ENCODE results near the gene ARHGDIB. TPM values are rescaled to one million over a fixed set of nuclear protein-coding genes. Genes with fewer than 3 reads are reported as not detected.

Gene ARHGDIB
- total RNA-seq, 1 donor from 2014 or later, result 19.0 TPM

DNA sequence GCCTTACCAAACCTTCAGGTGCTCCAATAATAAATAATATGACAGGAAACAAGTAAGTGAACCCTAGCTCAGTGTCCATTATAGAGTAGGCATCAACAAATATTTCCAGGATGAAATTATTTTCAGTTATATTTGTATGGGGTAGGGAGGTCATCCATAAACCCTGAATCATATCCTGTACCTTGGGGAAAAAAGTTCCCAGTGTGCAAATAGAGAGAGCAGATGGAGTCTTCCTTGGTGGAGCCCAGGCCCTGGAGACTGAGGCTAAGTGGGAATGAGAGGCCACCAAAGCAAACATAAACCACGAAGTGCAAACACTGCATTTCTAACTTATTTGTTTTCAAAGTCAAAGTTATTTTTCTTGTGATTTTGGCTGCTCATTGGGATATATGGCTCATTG is 14.5 kb downstream of the ARHGDIB start:
- Histone ChIP-seq H3K4me3 (ENCODE audit: insufficient read depth, low read depth, low read length) (no peak overlapping the region), H3K9me3 (ENCODE audit: insufficient read depth, low read depth, low read length) (no peaks in the 10 kb centered on the region), H2AFZ (ENCODE audit: low read depth, low read length) (no peak overlapping the region), H3K79me2 (ENCODE audit: insufficient read depth, low read length) (no peaks in the 10 kb centered on the region), H3K4me2 (ENCODE audit: low read length) (no peak overlapping the region), H4K20me1 (ENCODE audit: insufficient read depth, low read length) (no peaks in the 10 kb centered on the region), H3K9ac (ENCODE audit: low read length) (no peak overlapping the region), H3K27me3 (ENCODE audit: insufficient read depth, low read length) (no peaks in the 10 kb centered on the region), H3K4me1 (ENCODE audit: insufficient read depth, low read length) (peaks cover 23% of the 10 kb centered on the region), H3K36me3 (ENCODE audit: insufficient read depth, low read length) (no peaks in the 10 kb centered on the region), H3K27ac (ENCODE audit: low read depth, low read length) (no peak overlapping the region)
- no peak for FAIRE-seq
- peaks cover 13% of the 10 kb centered on the region for H3K36me3 Mint-ChIP-seq (ENCODE audit: low read depth, unreplicated experiment)
- H3K4me1 Mint-ChIP-seq (ENCODE audit: low read depth, unreplicated experiment), result peaks cover 39% of the 10 kb centered on the region
- no peak overlapping the region for H3K27ac Mint-ChIP-seq (ENCODE audit: unreplicated experiment)
- DNase-seq (ENCODE audit: low read depth), result no peak
- TF ChIP-seq EZH2 (IDR thresholded peaks at IDR 0.05; ENCODE audit: insufficient read depth, low read length), result no peak
- TF ChIP-seq, protein P1, sequence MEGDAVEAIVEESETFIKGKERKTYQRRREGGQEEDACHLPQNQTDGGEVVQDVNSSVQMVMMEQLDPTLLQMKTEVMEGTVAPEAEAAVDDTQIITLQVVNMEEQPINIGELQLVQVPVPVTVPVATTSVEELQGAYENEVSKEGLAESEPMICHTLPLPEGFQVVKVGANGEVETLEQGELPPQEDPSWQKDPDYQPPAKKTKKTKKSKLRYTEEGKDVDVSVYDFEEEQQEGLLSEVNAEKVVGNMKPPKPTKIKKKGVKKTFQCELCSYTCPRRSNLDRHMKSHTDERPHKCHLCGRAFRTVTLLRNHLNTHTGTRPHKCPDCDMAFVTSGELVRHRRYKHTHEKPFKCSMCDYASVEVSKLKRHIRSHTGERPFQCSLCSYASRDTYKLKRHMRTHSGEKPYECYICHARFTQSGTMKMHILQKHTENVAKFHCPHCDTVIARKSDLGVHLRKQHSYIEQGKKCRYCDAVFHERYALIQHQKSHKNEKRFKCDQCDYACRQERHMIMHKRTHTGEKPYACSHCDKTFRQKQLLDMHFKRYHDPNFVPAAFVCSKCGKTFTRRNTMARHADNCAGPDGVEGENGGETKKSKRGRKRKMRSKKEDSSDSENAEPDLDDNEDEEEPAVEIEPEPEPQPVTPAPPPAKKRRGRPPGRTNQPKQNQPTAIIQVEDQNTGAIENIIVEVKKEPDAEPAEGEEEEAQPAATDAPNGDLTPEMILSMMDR (IDR thresholded peaks at IDR 0.05; ENCODE audit: insufficient read depth, low read depth, low read length), result no peak
- H3K9me3 Mint-ChIP-seq (ENCODE audit: unreplicated experiment), result peaks cover 3% of the 10 kb centered on the region
- H3K27me3 Mint-ChIP-seq (ENCODE audit: low read depth, unreplicated experiment), result no peaks in the 10 kb centered on the region
- no peak overlapping the region for H3K4me3 Mint-ChIP-seq (ENCODE audit: unreplicated experiment)

DNA sequence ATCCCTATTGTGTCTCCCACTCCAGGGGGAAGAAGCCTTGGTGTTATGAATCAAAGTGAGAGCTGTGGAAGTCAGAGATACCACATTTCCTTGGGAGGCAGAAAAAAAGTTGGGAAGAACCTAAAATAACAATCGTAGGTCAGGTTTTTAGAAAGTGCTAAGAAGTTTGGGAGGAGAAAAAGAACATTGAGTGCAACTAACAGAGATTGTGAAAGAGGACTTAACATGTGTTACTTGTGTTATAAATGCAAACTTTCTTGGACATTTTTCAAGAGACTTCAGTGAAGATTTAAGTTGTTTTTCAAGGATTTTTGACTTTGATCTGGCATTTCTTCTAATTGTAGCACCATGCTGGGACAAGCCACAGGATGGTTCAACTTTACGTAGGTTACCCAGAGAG is 15.2 kb downstream of the ARHGDIB start:
- Histone ChIP-seq H2AFZ (ENCODE audit: low read depth, low read length) (no peak overlapping the region), H3K27ac (ENCODE audit: low read depth, low read length) (no peak overlapping the region), H4K20me1 (ENCODE audit: insufficient read depth, low read length) (no peaks in the 10 kb centered on the region), H3K27me3 (ENCODE audit: insufficient read depth, low read length) (no peaks in the 10 kb centered on the region), H3K9me3 (ENCODE audit: insufficient read depth, low read depth, low read length) (no peaks in the 10 kb centered on the region), H3K36me3 (ENCODE audit: insufficient read depth, low read length) (no peaks in the 10 kb centered on the region), H3K79me2 (ENCODE audit: insufficient read depth, low read length) (no peaks in the 10 kb centered on the region), H3K4me3 (ENCODE audit: insufficient read depth, low read depth, low read length) (no peak overlapping the region), H3K4me2 (ENCODE audit: low read length) (no peak overlapping the region), H3K9ac (ENCODE audit: low read length) (no peak overlapping the region), H3K4me1 (ENCODE audit: insufficient read depth, low read length) (peaks cover 18% of the 10 kb centered on the region)
- H3K4me1 Mint-ChIP-seq (ENCODE audit: low read depth, unreplicated experiment), result peaks cover 32% of the 10 kb centered on the region
- no peak for TF ChIP-seq EZH2 (IDR thresholded peaks at IDR 0.05; ENCODE audit: insufficient read depth, low read length)
- TF ChIP-seq, protein P1 (IDR thresholded peaks at IDR 0.05; ENCODE audit: insufficient read depth, low read depth, low read length), result no peak
- no peaks in the 10 kb centered on the region for H3K27me3 Mint-ChIP-seq (ENCODE audit: low read depth, unreplicated experiment)
- FAIRE-seq, result no peak
- no peak overlapping the region for H3K4me3 Mint-ChIP-seq (ENCODE audit: unreplicated experiment)
- no peak overlapping the region for H3K27ac Mint-ChIP-seq (ENCODE audit: unreplicated experiment)
- peaks cover 13% of the 10 kb centered on the region for H3K36me3 Mint-ChIP-seq (ENCODE audit: low read depth, unreplicated experiment)
- no peak for DNase-seq (ENCODE audit: low read depth)
- peaks cover 3% of the 10 kb centered on the region for H3K9me3 Mint-ChIP-seq (ENCODE audit: unreplicated experiment)

DNA sequence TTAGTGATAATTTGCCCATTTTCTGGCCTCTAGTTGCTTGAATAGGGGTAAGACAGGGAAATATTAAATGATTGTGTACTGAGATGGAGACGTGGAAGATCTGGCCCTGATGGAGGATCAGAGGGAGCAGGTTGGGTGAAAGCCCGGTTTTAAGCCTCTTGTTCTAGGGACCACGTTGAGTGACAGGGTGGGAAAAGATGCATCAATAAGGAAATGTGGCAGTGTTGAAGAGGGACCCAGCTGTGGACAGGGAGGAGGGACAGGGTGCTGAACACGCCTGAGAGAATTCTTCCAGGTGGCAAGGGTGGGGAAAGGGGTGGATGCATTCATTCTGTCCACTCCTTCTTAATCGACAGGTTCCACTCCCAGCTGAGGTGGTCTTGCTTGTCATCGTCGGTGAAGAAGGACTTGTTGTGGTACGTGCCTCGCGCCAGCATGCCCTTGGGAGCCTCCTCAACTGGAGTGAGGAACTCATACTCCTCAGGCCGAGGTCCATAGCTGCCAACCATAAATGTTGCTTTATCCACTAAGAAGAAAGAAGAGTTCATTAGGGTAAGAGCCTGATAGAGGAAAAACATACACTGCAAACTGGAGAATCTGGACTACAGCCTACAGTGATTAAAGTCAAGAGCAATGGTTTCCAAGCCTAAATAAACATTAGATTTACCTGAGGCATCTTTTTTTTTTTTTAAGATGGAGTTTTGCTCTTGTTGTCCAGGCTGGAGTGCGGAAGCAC is 19.0 kb downstream of the ARHGDIB start:
- Histone ChIP-seq H3K27me3 (ENCODE audit: insufficient read depth, low read length) (no peaks in the 10 kb centered on the region), H3K79me2 (ENCODE audit: insufficient read depth, low read length) (no peaks in the 10 kb centered on the region), H2AFZ (ENCODE audit: low read depth, low read length) (no peak overlapping the region), H4K20me1 (ENCODE audit: insufficient read depth, low read length) (no peaks in the 10 kb centered on the region), H3K4me2 (ENCODE audit: low read length) (no peak overlapping the region), H3K36me3 (ENCODE audit: insufficient read depth, low read length) (no peaks in the 10 kb centered on the region), H3K9ac (ENCODE audit: low read length) (no peak overlapping the region), H3K9me3 (ENCODE audit: insufficient read depth, low read depth, low read length) (no peaks in the 10 kb centered on the region), H3K4me1 (ENCODE audit: insufficient read depth, low read length) (no peaks in the 10 kb centered on the region), H3K27ac (ENCODE audit: low read depth, low read length) (no peak overlapping the region), H3K4me3 (ENCODE audit: insufficient read depth, low read depth, low read length) (no peak overlapping the region)
- H3K4me1 Mint-ChIP-seq (ENCODE audit: low read depth, unreplicated experiment), result peaks cover under 1% of the 10 kb centered on the region
- no peak for DNase-seq (ENCODE audit: low read depth)
- no peak for FAIRE-seq
- peaks cover 3% of the 10 kb centered on the region for H3K9me3 Mint-ChIP-seq (ENCODE audit: unreplicated experiment)
- no peaks in the 10 kb centered on the region for H3K27me3 Mint-ChIP-seq (ENCODE audit: low read depth, unreplicated experiment)
- H3K4me3 Mint-ChIP-seq (ENCODE audit: unreplicated experiment), result no peak overlapping the region
- H3K36me3 Mint-ChIP-seq (ENCODE audit: low read depth, unreplicated experiment), result peaks cover 15% of the 10 kb centered on the region
- TF ChIP-seq, protein P1 (IDR thresholded peaks at IDR 0.05; ENCODE audit: insufficient read depth, low read depth, low read length), result no peak
- no peak overlapping the region for H3K27ac Mint-ChIP-seq (ENCODE audit: unreplicated experiment)

Measured in astrocyte (in vitro differentiated cells and primary cell).